Measurements from ENCODE around the gene CX3CR1.

The CX3CR1 gene

DNA sequence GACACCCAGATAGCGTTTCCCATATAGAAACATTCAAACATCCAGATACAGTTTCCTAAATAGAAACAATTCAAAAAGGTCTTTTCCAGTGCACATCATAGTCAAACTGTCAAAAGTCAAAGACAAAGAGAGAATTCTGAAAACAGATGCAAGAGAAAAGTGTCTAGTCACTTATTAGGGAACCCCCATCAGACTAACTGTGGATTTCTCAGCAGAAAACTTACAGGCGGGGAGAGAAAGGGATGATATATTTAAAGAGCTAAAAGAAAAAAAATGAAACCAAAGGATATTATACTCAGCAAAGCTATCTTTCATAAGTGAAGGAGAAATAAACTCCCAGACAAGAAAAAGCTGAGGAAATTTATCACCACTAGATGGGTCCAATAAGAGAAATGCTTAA lies 22.3 kb upstream of the CX3CR1 start:
- H3K36me3 Mint-ChIP-seq (ENCODE audit: low read depth) = peaks cover 23% of the 10 kb centered on the region
- no peak overlapping the region for H3K4me3 Mint-ChIP-seq
- peaks cover 47% of the 10 kb centered on the region for H3K27me3 Mint-ChIP-seq (ENCODE audit: low read depth)
- peaks cover 2% of the 10 kb centered on the region for H3K4me1 Mint-ChIP-seq (ENCODE audit: low read depth)
- H3K27ac Mint-ChIP-seq = no peak overlapping the region
- peaks cover 57% of the 10 kb centered on the region for H3K9me3 Mint-ChIP-seq

DNA sequence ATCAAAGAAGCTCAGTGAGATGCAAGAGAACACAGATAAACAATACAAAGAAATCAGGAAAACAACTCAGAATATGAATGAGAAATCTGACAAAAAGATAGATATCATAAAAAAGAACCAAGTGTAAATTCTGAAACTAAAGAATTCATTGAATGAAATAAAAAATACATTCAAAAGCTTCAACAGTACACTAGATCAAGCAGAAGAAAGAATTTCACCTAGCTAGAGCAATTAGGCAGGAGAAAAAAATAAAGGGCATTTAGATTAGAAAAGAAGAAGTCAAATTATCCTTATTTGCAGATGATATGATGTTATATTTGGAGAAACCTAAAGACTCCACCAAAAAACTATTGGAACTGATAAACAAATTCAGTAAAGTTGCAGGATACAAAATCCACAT lies 19.4 kb upstream of the CX3CR1 start:
- no peak overlapping the region for H3K4me3 Mint-ChIP-seq
- no peak overlapping the region for H3K27ac Mint-ChIP-seq
- H3K36me3 Mint-ChIP-seq (ENCODE audit: low read depth) = peaks cover 22% of the 10 kb centered on the region
- peaks cover 56% of the 10 kb centered on the region for H3K9me3 Mint-ChIP-seq
- peaks cover 33% of the 10 kb centered on the region for H3K27me3 Mint-ChIP-seq (ENCODE audit: low read depth)
- peaks cover 20% of the 10 kb centered on the region for H3K4me1 Mint-ChIP-seq (ENCODE audit: low read depth)

DNA sequence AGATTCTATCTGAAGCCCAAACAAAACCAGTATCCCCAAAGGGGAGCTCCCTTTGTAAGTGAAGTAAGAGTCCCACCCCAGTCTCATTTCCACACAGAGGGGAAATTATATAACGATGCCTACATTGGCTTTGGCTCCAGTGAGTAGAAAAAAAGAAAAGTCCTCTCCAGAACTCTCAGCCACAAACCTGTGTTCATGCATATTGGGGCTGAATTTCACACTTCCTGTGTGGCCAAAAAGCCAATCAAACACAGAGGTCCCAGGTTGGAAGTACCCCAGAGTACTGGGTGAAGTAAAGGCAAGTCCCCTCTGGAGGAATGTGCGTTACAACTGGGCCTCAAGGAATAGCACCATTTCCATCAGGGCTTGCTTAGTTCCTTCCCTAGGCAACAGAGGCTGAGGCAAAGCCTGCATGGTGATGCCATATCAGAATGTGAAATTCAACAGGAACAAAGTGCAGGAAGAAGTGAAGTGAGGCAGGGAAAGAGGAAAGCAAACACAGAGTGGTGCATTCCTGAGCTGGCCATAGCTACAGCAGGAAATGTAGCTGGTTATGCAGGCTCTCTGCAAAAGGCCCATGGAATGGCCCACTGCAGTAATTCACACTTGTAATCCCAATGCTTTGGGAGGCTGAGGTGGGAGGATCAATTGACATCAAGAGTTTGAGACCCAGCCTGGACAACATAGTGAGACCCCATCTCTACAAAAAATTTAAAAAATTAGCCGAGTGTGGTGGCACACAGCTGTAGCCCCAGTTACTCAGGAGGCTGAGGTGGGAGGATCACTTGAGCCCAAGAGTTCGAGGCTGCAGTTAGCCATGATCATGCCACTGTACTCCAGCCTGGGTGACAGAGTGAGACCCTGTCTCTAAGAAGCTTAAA lies 16.6 kb upstream of the CX3CR1 start:
- H3K27me3 Mint-ChIP-seq (ENCODE audit: low read depth) = peaks cover 18% of the 10 kb centered on the region
- H3K36me3 Mint-ChIP-seq (ENCODE audit: low read depth) = peaks cover 19% of the 10 kb centered on the region
- no peak overlapping the region for H3K27ac Mint-ChIP-seq
- no peak overlapping the region for H3K4me3 Mint-ChIP-seq
- H3K4me1 Mint-ChIP-seq (ENCODE audit: low read depth) = peaks cover 32% of the 10 kb centered on the region
- peaks cover 39% of the 10 kb centered on the region for H3K9me3 Mint-ChIP-seq

DNA sequence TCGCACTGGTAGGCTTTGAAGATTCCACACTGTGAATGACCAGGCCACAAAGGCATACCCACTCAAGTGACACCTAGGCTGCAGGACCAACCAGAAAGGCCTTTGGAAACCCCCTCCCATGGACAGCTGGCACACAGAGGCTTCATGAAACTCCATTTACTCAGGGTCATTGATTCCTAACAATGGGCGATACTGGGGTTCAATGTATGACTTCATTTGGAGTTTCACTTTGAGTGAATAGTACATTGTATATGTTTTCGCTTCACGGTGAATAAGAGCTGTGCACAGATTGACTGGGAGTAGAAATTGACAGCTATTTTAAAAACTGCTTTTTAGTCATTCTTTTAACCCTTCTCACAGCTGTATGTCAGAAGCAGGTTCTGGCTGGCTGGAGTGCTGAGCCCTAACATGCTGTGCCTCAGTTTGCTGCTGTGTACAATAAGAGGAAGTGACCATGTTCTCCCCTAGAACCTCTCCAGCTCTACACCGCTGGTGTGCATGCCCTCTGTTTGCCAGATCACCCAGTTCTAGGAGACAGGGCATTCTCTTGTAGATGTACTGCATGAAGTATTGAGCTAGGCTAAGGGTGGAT lies 15.4 kb upstream of the CX3CR1 start:
- Mint-ChIP-seq H3K27ac (no peak overlapping the region), H3K9me3 (peaks cover 28% of the 10 kb centered on the region), H3K4me3 (no peak overlapping the region), H3K4me1 (ENCODE audit: low read depth) (peaks cover 35% of the 10 kb centered on the region), H3K36me3 (ENCODE audit: low read depth) (peaks cover 14% of the 10 kb centered on the region), H3K27me3 (ENCODE audit: low read depth) (peaks cover 11% of the 10 kb centered on the region)

DNA sequence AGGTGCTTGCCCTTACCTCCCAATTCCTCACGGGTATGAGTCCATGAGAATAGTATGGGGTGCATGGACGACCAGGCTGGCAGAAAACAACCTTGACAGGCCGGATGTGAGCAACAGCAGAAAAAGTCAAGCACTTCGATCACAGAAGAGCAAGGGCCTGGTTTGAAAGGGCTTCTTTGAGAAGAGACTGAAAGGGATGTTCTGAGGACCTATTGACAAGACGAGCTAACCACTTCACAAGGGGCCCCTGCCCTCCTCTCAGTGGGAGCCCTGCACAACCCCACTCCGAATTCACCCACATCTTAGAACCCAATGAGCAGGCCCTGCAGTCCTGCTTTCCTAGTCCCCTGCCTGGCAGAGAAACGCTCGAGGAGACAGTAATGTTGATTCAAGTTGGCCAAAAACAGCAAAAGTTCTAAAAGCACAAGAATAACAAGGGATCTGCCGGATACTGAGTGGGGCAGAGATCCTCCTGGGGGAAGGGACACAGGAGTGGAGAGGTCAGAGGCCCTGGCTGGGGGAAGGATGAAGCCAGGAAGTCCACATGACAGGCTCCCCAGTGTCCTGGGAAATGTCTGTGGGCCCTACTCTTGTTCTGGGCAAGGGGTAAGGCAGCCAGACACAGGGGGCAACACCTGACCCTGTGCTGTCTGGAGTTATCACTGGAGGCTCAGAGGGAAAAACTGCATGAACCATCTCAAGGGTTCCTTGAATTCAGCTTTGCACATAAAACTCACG lies 14.8 kb upstream of the CX3CR1 start:
- H3K4me1 Mint-ChIP-seq (ENCODE audit: low read depth) = peaks cover 41% of the 10 kb centered on the region
- no peak overlapping the region for H3K4me3 Mint-ChIP-seq
- peaks cover 6% of the 10 kb centered on the region for H3K27me3 Mint-ChIP-seq (ENCODE audit: low read depth)
- peaks cover 21% of the 10 kb centered on the region for H3K9me3 Mint-ChIP-seq
- H3K27ac Mint-ChIP-seq = peak overlapping the region; percentile 83
- H3K36me3 Mint-ChIP-seq (ENCODE audit: low read depth) = peaks cover 14% of the 10 kb centered on the region

DNA sequence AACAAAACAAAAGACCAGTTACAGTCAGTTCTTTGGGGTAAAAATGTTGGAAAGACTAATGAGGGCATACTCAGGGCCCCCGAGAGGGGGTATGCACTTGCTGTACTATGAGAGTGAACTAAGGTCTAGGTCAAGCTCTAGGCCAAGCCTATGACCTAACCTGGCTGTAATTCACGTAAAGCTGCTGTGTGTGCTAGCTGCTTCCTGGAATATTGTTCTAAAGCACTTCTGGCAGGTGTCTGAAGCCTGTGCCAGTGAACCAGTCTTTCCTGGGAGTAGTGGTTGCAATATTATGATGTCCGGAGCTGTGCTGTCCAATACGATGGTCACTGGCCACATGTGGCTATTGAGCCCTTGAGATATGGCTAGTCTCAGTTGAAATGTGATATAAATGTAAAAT lies 13.1 kb upstream of the CX3CR1 start:
- no peak overlapping the region for H3K4me3 Mint-ChIP-seq
- H3K27me3 Mint-ChIP-seq (ENCODE audit: low read depth) = no peaks in the 10 kb centered on the region
- H3K36me3 Mint-ChIP-seq (ENCODE audit: low read depth) = peaks cover 3% of the 10 kb centered on the region
- H3K27ac Mint-ChIP-seq = no peak overlapping the region
- peaks cover 52% of the 10 kb centered on the region for H3K4me1 Mint-ChIP-seq (ENCODE audit: low read depth)
- peaks cover 9% of the 10 kb centered on the region for H3K9me3 Mint-ChIP-seq

DNA sequence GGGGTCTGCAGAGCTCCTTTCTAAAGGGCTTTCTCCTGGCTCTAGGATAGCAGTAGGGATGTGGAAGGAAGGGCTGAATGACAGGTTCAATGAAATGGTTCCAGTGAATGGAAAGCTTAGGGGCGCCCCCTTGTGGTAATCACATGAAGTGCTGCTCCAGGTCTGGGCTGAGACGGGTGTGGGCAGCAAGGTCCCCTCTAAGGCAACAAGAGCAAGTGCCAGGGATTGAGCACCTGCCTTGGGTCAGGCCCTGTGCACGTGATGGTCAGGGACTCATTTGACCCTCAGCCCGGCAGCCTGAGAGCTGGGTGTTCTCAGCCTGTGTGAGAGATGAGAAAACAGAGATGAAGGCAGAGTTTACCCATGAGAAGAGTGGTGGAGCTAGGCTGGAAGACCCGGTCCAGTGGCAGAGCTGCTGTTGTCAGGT lies 12.1 kb upstream of the CX3CR1 start:
- no peak overlapping the region for H3K4me3 Mint-ChIP-seq
- H3K9me3 Mint-ChIP-seq = peaks cover 4% of the 10 kb centered on the region
- peak overlapping the region; percentile 65 for H3K27ac Mint-ChIP-seq
- H3K36me3 Mint-ChIP-seq (ENCODE audit: low read depth) = peaks cover 3% of the 10 kb centered on the region
- H3K27me3 Mint-ChIP-seq (ENCODE audit: low read depth) = no peaks in the 10 kb centered on the region
- peaks cover 60% of the 10 kb centered on the region for H3K4me1 Mint-ChIP-seq (ENCODE audit: low read depth)

DNA sequence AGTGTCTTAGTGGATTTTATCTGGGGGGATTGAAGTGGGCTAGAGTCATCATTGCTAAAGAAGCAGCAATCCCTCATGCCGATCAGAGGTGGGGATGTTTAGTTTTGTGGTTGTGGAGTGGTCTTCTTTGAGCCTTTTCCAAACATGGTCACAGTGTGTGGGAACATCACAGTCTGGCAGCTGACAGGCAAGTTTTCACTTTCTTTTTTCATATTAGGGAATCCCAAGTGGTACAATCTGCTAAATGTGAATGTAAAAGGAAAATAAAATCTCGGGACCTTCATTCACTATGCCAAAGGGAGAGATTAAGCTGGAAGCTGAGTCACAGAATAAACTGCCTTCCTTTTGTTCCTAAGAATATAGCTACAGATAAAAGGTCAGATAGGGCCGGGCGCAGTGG lies 10.4 kb upstream of the CX3CR1 start:
- Mint-ChIP-seq H3K9me3 (no peaks in the 10 kb centered on the region), H3K4me1 (ENCODE audit: low read depth) (peaks cover 50% of the 10 kb centered on the region), H3K27ac (peak overlapping the region; percentile 58), H3K4me3 (no peak overlapping the region), H3K27me3 (ENCODE audit: low read depth) (no peaks in the 10 kb centered on the region), H3K36me3 (ENCODE audit: low read depth) (no peaks in the 10 kb centered on the region)

DNA sequence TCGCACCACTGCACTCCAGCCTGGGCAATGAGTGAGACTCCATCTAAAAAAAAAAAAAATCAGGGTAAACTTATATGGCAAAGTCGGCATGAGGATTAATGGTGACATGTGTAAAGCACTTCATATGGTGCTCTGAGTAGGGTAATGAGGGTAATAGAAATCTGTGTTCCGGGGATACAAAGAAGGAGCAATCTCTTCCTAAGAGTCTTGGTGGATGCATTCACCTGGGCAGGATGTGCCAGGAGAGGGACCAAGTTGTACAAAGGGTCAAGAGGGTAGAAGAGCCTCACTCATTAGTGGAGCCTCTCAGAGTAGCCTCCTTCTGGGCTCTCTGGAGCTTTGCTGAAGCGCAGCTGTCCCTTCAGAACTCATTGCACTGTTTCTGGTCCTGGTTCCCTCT lies 9.3 kb upstream of the CX3CR1 start:
- peaks cover 45% of the 10 kb centered on the region for H3K4me1 Mint-ChIP-seq (ENCODE audit: low read depth)
- H3K27me3 Mint-ChIP-seq (ENCODE audit: low read depth) = no peaks in the 10 kb centered on the region
- H3K4me3 Mint-ChIP-seq = no peak overlapping the region
- H3K36me3 Mint-ChIP-seq (ENCODE audit: low read depth) = no peaks in the 10 kb centered on the region
- no peaks in the 10 kb centered on the region for H3K9me3 Mint-ChIP-seq
- peak overlapping the region; percentile 27 for H3K27ac Mint-ChIP-seq

DNA sequence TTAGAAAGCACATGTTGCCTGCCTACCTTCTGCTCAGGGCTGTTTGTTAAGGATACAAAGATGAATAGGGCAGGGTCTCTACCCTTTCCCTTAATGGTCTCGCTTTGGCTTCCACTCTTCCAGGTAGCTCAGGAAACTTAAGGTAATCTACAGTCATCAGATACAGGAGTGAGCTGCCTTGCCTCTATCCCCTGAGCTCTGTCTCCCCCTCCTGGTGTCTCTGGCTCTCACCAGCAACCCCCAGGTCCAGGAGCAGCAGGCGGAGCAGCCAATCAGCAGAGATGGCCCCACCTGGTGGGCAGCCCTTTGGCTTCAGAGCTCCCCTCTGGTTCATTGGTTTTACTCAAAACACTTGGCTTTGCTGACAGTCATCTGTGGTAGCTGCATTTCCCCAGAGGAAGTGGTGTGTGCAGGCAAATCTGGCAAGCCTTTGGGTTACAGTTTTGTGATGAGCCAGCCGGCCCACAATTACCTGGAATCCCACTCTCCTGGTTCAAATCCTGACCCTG lies 8.5 kb upstream of the CX3CR1 start:
- Mint-ChIP-seq H3K4me1 (ENCODE audit: low read depth) (peaks cover 45% of the 10 kb centered on the region), H3K4me3 (no peak overlapping the region), H3K27ac (peak overlapping the region; percentile 72), H3K36me3 (ENCODE audit: low read depth) (no peaks in the 10 kb centered on the region), H3K9me3 (no peaks in the 10 kb centered on the region), H3K27me3 (ENCODE audit: low read depth) (no peaks in the 10 kb centered on the region)

DNA sequence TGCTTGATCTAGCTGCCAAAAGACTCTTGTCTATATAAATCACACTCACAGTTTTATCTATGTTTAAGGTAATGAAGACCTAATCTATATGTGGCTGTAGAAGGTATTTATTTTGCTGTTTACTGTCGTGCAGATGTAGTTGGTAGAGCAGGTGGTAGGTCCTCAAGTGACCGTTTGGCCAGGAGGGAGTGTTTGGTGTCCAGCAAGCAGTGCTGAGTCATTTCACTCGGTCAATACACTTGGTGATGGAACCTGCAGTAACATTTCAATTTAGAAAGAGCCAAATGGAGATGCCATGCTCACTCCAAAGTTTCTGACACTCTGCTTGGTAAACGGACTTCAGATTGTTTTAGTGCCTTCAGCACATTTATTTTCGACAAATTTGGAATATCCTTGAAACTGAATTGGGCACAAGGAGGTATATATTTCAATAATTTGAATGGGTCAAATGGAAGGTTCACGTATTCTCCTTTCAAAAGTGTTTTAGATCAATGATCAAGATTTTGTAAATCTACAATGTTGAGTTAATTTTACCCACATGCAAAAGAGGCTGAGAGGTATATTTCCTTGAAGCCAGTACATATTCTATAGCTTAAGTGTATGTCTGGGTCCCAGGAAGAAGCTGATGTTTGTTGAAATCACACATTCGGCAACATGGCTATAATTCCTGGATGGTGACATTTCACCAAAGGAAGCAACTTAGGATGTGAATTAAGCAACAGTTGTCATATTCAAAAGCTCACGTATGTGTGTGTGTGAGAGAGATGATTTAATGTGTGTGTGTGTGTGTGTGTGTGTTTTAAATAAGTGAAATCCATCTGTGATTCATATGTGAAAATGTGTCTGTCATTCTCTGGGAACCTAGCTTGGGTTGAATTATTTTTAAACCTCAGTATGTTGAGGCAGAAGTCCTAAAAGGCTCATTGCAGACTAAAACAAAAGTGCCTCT lies 7.7 kb upstream of the CX3CR1 start:
- Mint-ChIP-seq H3K27me3 (ENCODE audit: low read depth) (no peaks in the 10 kb centered on the region), H3K27ac (no peak overlapping the region), H3K4me1 (ENCODE audit: low read depth) (peaks cover 46% of the 10 kb centered on the region), H3K4me3 (no peak overlapping the region), H3K36me3 (ENCODE audit: low read depth) (peaks cover 3% of the 10 kb centered on the region), H3K9me3 (no peaks in the 10 kb centered on the region)

DNA sequence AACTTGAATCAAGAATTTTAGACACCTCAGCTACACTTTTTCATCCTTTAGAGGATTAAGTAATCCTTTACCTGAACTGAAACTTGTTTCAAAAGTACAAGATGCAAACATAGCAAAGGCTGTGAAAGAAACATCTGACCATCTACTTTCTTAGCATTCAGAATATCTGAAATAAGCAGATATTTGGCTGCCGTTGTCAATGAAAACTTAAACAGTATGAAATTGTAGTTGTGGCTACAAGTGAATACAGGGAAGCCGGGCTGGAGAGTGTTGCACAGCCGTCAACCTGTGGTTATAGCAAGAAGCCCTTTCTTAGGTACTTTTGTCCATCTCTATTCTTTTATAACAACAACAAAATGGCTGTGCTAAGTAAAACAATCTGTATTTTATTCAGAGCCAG lies 6.9 kb upstream of the CX3CR1 start:
- Mint-ChIP-seq H3K36me3 (ENCODE audit: low read depth) (peaks cover 3% of the 10 kb centered on the region), H3K27ac (no peak overlapping the region), H3K4me1 (ENCODE audit: low read depth) (peaks cover 48% of the 10 kb centered on the region), H3K27me3 (ENCODE audit: low read depth) (no peaks in the 10 kb centered on the region), H3K9me3 (no peaks in the 10 kb centered on the region), H3K4me3 (no peak overlapping the region)

DNA sequence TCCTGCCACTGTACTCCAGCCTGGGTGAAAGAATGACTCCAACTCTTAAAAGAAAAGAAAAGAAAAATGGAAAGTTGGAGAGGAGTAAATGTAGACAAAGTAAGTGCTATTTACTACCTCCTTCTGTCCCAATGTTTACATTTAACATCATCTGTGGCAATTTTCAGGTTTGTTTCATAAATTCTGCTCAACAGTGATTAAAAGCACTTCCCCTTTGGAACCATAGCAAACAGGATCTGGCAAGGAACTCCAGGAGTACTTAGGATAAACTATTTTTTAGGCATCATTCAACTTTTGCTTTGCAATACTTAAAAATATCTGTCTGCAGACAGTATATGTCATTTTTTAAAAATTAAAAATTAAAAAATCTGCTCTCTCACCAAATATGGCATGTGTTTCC lies 5.5 kb upstream of the CX3CR1 start:
- no peaks in the 10 kb centered on the region for H3K27me3 Mint-ChIP-seq (ENCODE audit: low read depth)
- no peaks in the 10 kb centered on the region for H3K9me3 Mint-ChIP-seq
- no peak overlapping the region for H3K27ac Mint-ChIP-seq
- peaks cover 52% of the 10 kb centered on the region for H3K4me1 Mint-ChIP-seq (ENCODE audit: low read depth)
- peaks cover 3% of the 10 kb centered on the region for H3K36me3 Mint-ChIP-seq (ENCODE audit: low read depth)
- H3K4me3 Mint-ChIP-seq = no peak overlapping the region

DNA sequence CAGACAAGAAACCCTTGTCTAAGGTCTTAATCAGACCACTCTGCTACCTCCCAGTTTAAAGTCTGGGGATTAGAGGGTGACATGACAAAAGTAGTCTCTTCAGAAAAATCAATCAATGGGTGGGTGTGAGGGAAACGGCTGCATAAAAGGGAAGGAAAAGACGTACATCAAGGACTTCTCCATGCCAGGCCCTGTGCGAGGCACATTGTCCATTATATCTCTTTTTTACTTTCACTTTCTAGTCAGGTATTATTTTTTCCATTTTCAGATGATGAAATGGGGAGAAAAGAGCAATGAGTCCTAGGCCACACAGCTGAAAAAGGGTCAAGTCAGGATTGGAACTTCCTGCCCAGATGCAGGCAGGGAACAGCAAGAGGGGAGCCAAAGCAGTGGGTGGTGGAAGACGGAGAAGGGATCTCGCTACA lies 4.6 kb upstream of the CX3CR1 start:
- peak overlapping the region; percentile 37 for H3K27ac Mint-ChIP-seq
- H3K4me1 Mint-ChIP-seq (ENCODE audit: low read depth) = peaks cover 49% of the 10 kb centered on the region
- H3K36me3 Mint-ChIP-seq (ENCODE audit: low read depth) = peaks cover 3% of the 10 kb centered on the region
- H3K4me3 Mint-ChIP-seq = no peak overlapping the region
- H3K9me3 Mint-ChIP-seq = no peaks in the 10 kb centered on the region
- H3K27me3 Mint-ChIP-seq (ENCODE audit: low read depth) = no peaks in the 10 kb centered on the region
